GM23338 (cell line): Measurements from ENCODE around the gene IZUMO4. TPM values are rescaled to one million over a fixed set of nuclear protein-coding genes. Genes with fewer than 3 reads are reported as not detected.
"Not testable (repeated sequence)": the region's sequence is repeated elsewhere in the genome, so short reads cannot be mapped to it uniquely, and the experiment has no call there.

Source experiments
- ATAC-seq: fragments of 200-7000 bp; cut with Tn5 transposase; 3 replicates; pipeline ENCODE4 v1.9.1; 2020
- DNase-seq: peaks from one replicate; pipeline ENCODE4 v3.0.0-alpha.2; 2015; ENCODE audit warnings: low spot score
- H2AFZ ChIP-seq: fragments of 200-600 bp; sonication (generic); 2 replicates; pipeline ENCODE4 v1.8.0; 2016; ENCODE audit warnings: antibody characterized with exemption, mild to moderate bottlenecking, moderate library complexity
- H3F3A ChIP-seq: fragments of 200-600 bp; sonication (generic); replicated peaks from 2 replicates; pipeline ENCODE4 v1.8.0; 2017; ENCODE audit warnings: antibody characterized with exemption, mixed run types, low read depth
- H3K27ac ChIP-seq: fragments of 200-600 bp; sonication (generic); 2 replicates; pipeline ENCODE4 v1.6.1; 2016; ENCODE audit warnings: low read depth
- H3K27me3 ChIP-seq: fragments of 200-600 bp; sonication (generic); 2 replicates; pipeline ENCODE4 v1.8.0; 2016; ENCODE audit warnings: mild to moderate bottlenecking, mixed run types, moderate library complexity; ENCODE audit not compliant: insufficient read depth
- H3K36me3 ChIP-seq: fragments of 200-600 bp; sonication (generic); 2 replicates; pipeline ENCODE4 v1.8.0; 2016; ENCODE audit warnings: mild to moderate bottlenecking; ENCODE audit not compliant: insufficient read depth
- H3K4me1 ChIP-seq: fragments of 200-600 bp; sonication (generic); 2 replicates; pipeline ENCODE4 v1.8.0; 2016; ENCODE audit warnings: mild to moderate bottlenecking, moderate library complexity; ENCODE audit not compliant: insufficient read depth
- H3K4me2 ChIP-seq: fragments of 200-600 bp; sonication (generic); 2 replicates; pipeline ENCODE4 v1.7.1; 2017; ENCODE audit warnings: mixed run types
- H3K4me3 ChIP-seq: fragments of 200-600 bp; sonication (generic); 2 replicates; pipeline ENCODE4 v1.6.1; 2016; ENCODE audit warnings: mixed run types
- H3K79me2 ChIP-seq: fragments of 200-600 bp; sonication (generic); replicated peaks from 2 replicates; pipeline ENCODE4 v1.8.0; 2017; ENCODE audit warnings: mild to moderate bottlenecking; ENCODE audit not compliant: insufficient read depth
- H3K9me2 ChIP-seq: fragments of 200-600 bp; sonication (generic); 2 replicates; pipeline ENCODE4 v1.8.0; 2017; ENCODE audit not compliant: insufficient read depth
- H4K20me1 ChIP-seq: fragments of 200-600 bp; sonication (generic); replicated peaks from 2 replicates; pipeline ENCODE4 v1.8.0; 2017; ENCODE audit warnings: mild to moderate bottlenecking; ENCODE audit not compliant: insufficient read depth
- H3K27ac Mint-ChIP-seq: 2 replicates; pipeline ENCODE4 v1.8.0; 2020; ENCODE audit warnings: inconsistent platforms, mild to moderate bottlenecking, moderate library complexity, mixed read lengths
- H3K27me3 Mint-ChIP-seq: 3 replicates; pipeline ENCODE4 v1.8.0; 2022; ENCODE audit warnings: low read depth, mild to moderate bottlenecking, moderate library complexity, mixed read lengths, inconsistent platforms; ENCODE audit not compliant: insufficient read depth, poor library complexity
- H3K36me3 Mint-ChIP-seq: 3 replicates; pipeline ENCODE4 v1.8.0; 2021; ENCODE audit warnings: low read depth, mild to moderate bottlenecking, inconsistent platforms, moderate library complexity, mixed read lengths
- H3K4me1 Mint-ChIP-seq: 3 replicates; pipeline ENCODE4 v1.8.0; 2020; ENCODE audit warnings: mild to moderate bottlenecking, inconsistent platforms, mixed read lengths
- H3K4me3 Mint-ChIP-seq: 3 replicates; pipeline ENCODE4 v1.8.0; 2021; ENCODE audit warnings: moderate library complexity, mild to moderate bottlenecking, inconsistent platforms, mixed read lengths
- H3K9me3 Mint-ChIP-seq: 3 replicates; pipeline ENCODE4 v1.8.0; 2020; ENCODE audit warnings: moderate library complexity, mild to moderate bottlenecking, inconsistent platforms, mixed read lengths
- ETS1 ChIP-seq: IDR thresholded peaks from 2 replicates; pipeline ENCODE4 v1.6.1; 2016; ENCODE audit warnings: antibody characterized with exemption
- EZH2phosphoT487 ChIP-seq: fragments of 200-600 bp; sonication (generic); IDR thresholded peaks from one replicate; pipeline ENCODE4 v1.8.1; 2018; ENCODE audit warnings: antibody characterized with exemption; ENCODE audit not compliant: unreplicated experiment
- NANOG ChIP-seq: IDR thresholded peaks from 2 replicates; pipeline ENCODE4 v1.6.1; 2016; ENCODE audit warnings: antibody characterized with exemption, borderline replicate concordance
- ZNF114 ChIP-seq: fragments of 250-450 bp; sonication (Bioruptor Pico); IDR thresholded peaks from 2 replicates; pipeline ENCODE4 v1.5.0; 2020; ENCODE audit warnings: mild to moderate bottlenecking, moderate library complexity
- ZNF462 ChIP-seq: fragments of 250-450 bp; sonication (Bioruptor Pico); IDR thresholded peaks from 2 replicates; pipeline ENCODE4 v1.5.0; 2020; ENCODE audit warnings: mild to moderate bottlenecking, moderate library complexity
- polyA plus RNA-seq: library from polyadenylated mRNA; unstranded; fragments of >200 nt; fragmentation: Nextera tagmentation; extraction: Ambion mirVana; gene quantifications from 2 replicates; pipeline ENCODE4 v1.2.1, GENCODE V29; 2016
- total RNA-seq: library from RNA; depleted of rRNA; stranded (reverse); fragments of >200 nt; shearing (Covaris generic); gene quantifications from 2 replicates; pipeline ENCODE4 v1.2.3, GENCODE V29; 2014

Gene IZUMO4
- total and polyA plus RNA-seq, 2 experiments from 2014 or later = 0.57 to 2.2 TPM

- TF ChIP-seq ZNF462 (CRISPR knock-in tag) = no peak
- TF ChIP-seq NANOG = no peak
- TF ChIP-seq ZNF114 = no peak
- TF ChIP-seq EZH2phosphoT487 = no peak
- TF ChIP-seq ETS1 = no peak
Measured at GRCh38 chr19:2127758-2128157, 31.0 kb downstream of the IZUMO4 start (continued).

GRCh38 chr19:2128252-2128651 lies 31.5 kb downstream of the IZUMO4 start:
- H3K27ac Mint-ChIP-seq, H3K27me3 ChIP-seq, DNase-seq, H3K4me1 Mint-ChIP-seq, H3K27me3 Mint-ChIP-seq, H3F3A ChIP-seq, H3K4me1 ChIP-seq, H3K9me2 ChIP-seq, H3K4me3 ChIP-seq, H3K79me2 ChIP-seq, H3K27ac ChIP-seq, H3K9me3 Mint-ChIP-seq, ATAC-seq, H2AFZ ChIP-seq, H3K4me2 ChIP-seq, H3K4me3 Mint-ChIP-seq: not testable (repeated sequence)
- H3K36me3 Mint-ChIP-seq = peaks cover 78% of the 10 kb centered on the region
- H4K20me1 ChIP-seq = peaks cover 13% of the 10 kb centered on the region
- H3K36me3 ChIP-seq = peaks cover 32% of the 10 kb centered on the region
